Astrocyte of the spinal cord (primary cell): ENCODE measurements around the gene MTPN.

Experiments
- DNase-seq: peaks from one replicate; pipeline ENCODE4 v3.0.0; 2011; ENCODE audit warnings: low read depth, low spot score
- H3K4me3 ChIP-seq: 2 replicates; pipeline ENCODE4 v1.5.1; 2011; ENCODE audit warnings: low read depth, mild to moderate bottlenecking, low read length, moderate library complexity
- CTCF ChIP-seq: IDR thresholded peaks from 2 replicates; pipeline ENCODE4 v1.5.1; 2012; ENCODE audit warnings: low read depth, mild to moderate bottlenecking, low read length, inconsistent platforms
- in situ Hi-C: cut with HindIII; loops from 2 replicates; pipeline ENCODE4 v1.10.0; 2017; ENCODE audit warnings: low sequenced_read_pairs

Gene MTPN

GRCh38 chr7:135918134-135918533 lies 59.0 kb downstream of the MTPN start:
- DNase-seq: no peak
- TF ChIP-seq CTCF: no peak
- H3K4me3 ChIP-seq: no peak overlapping the region
- in situ Hi-C loops: no loop called here

- no peak for TF ChIP-seq CTCF
- DNase-seq: no peak
- no peak overlapping the region for H3K4me3 ChIP-seq
- in situ Hi-C loops: no loop called here
Observed at GRCh38 chr7:135917721-135918120, 59.4 kb downstream of the MTPN start.

- in situ Hi-C loops: no loop called here
- no peak for TF ChIP-seq CTCF
- no peak overlapping the region for H3K4me3 ChIP-seq
- DNase-seq: no peak
Observed at GRCh38 chr7:135914346-135914745, 62.8 kb downstream of the MTPN start.

GRCh38 chr7:135913404-135913803 lies 63.8 kb downstream of the MTPN start:
- no peak for DNase-seq
- TF ChIP-seq CTCF: no peak
- H3K4me3 ChIP-seq: no peak overlapping the region
- in situ Hi-C loops: no loop called here

- DNase-seq: no peak
- TF ChIP-seq CTCF: no peak
- in situ Hi-C loops: no loop called here
- H3K4me3 ChIP-seq: no peak overlapping the region
Observed at GRCh38 chr7:135911099-135911498, 66.1 kb downstream of the MTPN start.

- H3K4me3 ChIP-seq: no peak overlapping the region
- no peak for TF ChIP-seq CTCF
- in situ Hi-C loops: no loop called here
- no peak for DNase-seq
Observed at GRCh38 chr7:135910393-135911036, 66.6 kb downstream of the MTPN start.
